ENCODE measurements around the gene PI4KB. TPM values are rescaled to one million over a fixed set of nuclear protein-coding genes. Genes with fewer than 3 reads are reported as not detected.

The PI4KB gene
- total RNA-seq, 1 experiment from 2014 or later: 50.7 TPM

- no peak overlapping the region for H3K4me3 Mint-ChIP-seq (ENCODE audit: low read depth, unreplicated experiment)
Observed at GRCh38 chr1:151294742-151295462, 32.3 kb downstream of the PI4KB start.

GRCh38 chr1:151293093-151293492 lies 34.1 kb downstream of the PI4KB start:
- BruUV-seq (replicated peaks): no TSS peak
- no peak for DNase-seq
- peak overlapping the region; percentile 16 for H3K27ac Mint-ChIP-seq (ENCODE audit: unreplicated experiment)
- H3K4me3 Mint-ChIP-seq (ENCODE audit: low read depth, unreplicated experiment): no peak overlapping the region
- intact Hi-C loops (cut with micrococcal nuclease; ENCODE audit: unreplicated experiment): no loop called here
- no peaks in the 10 kb centered on the region for H3K9me3 Mint-ChIP-seq (ENCODE audit: low read depth, unreplicated experiment)
- CTCF ChIA-PET: interaction anchor here (2.4 kb wide), 1 partner anchor 48 kb away, joined by 8 read pairs; no protein-coding TSS in a partner anchor
- H3K27me3 Mint-ChIP-seq (ENCODE audit: unreplicated experiment): no peaks in the 10 kb centered on the region
- TF ChIP-seq CTCF (IDR thresholded peaks at IDR 0.05; ENCODE audit: unreplicated experiment): no peak
- H3K4me1 Mint-ChIP-seq (ENCODE audit: low read depth, unreplicated experiment): no peaks in the 10 kb centered on the region
- peaks cover 74% of the 10 kb centered on the region for H3K36me3 Mint-ChIP-seq (ENCODE audit: insufficient read depth, unreplicated experiment)

More at GRCh38 chr1:151294742-151295462, 32.3 kb downstream of the PI4KB start:
- H3K36me3 Mint-ChIP-seq (ENCODE audit: insufficient read depth, unreplicated experiment): peaks cover 73% of the 10 kb centered on the region
- H3K27me3 Mint-ChIP-seq (ENCODE audit: unreplicated experiment): no peaks in the 10 kb centered on the region
- no peak for TF ChIP-seq CTCF (IDR thresholded peaks at IDR 0.05; ENCODE audit: unreplicated experiment)
- intact Hi-C loops (cut with micrococcal nuclease; ENCODE audit: unreplicated experiment): no loop called here
- DNase-seq: no peak
- H3K9me3 Mint-ChIP-seq (ENCODE audit: low read depth, unreplicated experiment): no peaks in the 10 kb centered on the region
- H3K27ac Mint-ChIP-seq (ENCODE audit: unreplicated experiment): no peak overlapping the region
- BruUV-seq (replicated peaks): no TSS peak
- CTCF ChIA-PET: no interaction called here
- no peaks in the 10 kb centered on the region for H3K4me1 Mint-ChIP-seq (ENCODE audit: low read depth, unreplicated experiment)

GRCh38 chr1:151292207-151293030 lies 34.8 kb downstream of the PI4KB start:
- H3K4me3 Mint-ChIP-seq (ENCODE audit: low read depth, unreplicated experiment): no peak overlapping the region
- H3K9me3 Mint-ChIP-seq (ENCODE audit: low read depth, unreplicated experiment): no peaks in the 10 kb centered on the region
- CTCF ChIA-PET: interaction anchor here (2.4 kb wide), 1 partner anchor 49 kb away, joined by 8 read pairs; no protein-coding TSS in a partner anchor
- TSS peak; percentile 18 for BruUV-seq (replicated peaks)
- no peak for DNase-seq
- H3K4me1 Mint-ChIP-seq (ENCODE audit: low read depth, unreplicated experiment): no peaks in the 10 kb centered on the region
- no peaks in the 10 kb centered on the region for H3K27me3 Mint-ChIP-seq (ENCODE audit: unreplicated experiment)
- TF ChIP-seq CTCF (IDR thresholded peaks at IDR 0.05; ENCODE audit: unreplicated experiment): no peak
- H3K36me3 Mint-ChIP-seq (ENCODE audit: insufficient read depth, unreplicated experiment): peaks cover 75% of the 10 kb centered on the region
- intact Hi-C loops (cut with micrococcal nuclease; ENCODE audit: unreplicated experiment): no loop called here
- H3K27ac Mint-ChIP-seq (ENCODE audit: unreplicated experiment): peak overlapping the region; percentile 16

GRCh38 chr1:151290709-151291303 lies 36.4 kb downstream of the PI4KB start:
- peaks cover 80% of the 10 kb centered on the region for H3K36me3 Mint-ChIP-seq (ENCODE audit: insufficient read depth, unreplicated experiment)
- no peaks in the 10 kb centered on the region for H3K9me3 Mint-ChIP-seq (ENCODE audit: low read depth, unreplicated experiment)
- DNase-seq: no peak
- BruUV-seq (replicated peaks): no TSS peak
- TF ChIP-seq CTCF (IDR thresholded peaks at IDR 0.05; ENCODE audit: unreplicated experiment): no peak
- H3K4me3 Mint-ChIP-seq (ENCODE audit: low read depth, unreplicated experiment): no peak overlapping the region
- intact Hi-C loops (cut with micrococcal nuclease; ENCODE audit: unreplicated experiment): no loop called here
- no peaks in the 10 kb centered on the region for H3K27me3 Mint-ChIP-seq (ENCODE audit: unreplicated experiment)
- H3K4me1 Mint-ChIP-seq (ENCODE audit: low read depth, unreplicated experiment): no peaks in the 10 kb centered on the region
- no peak overlapping the region for H3K27ac Mint-ChIP-seq (ENCODE audit: unreplicated experiment)
- CTCF ChIA-PET: no interaction called here
